ENCODE results near the gene ETV7. TPM values are rescaled to one million over a fixed set of nuclear protein-coding genes. Genes with fewer than 3 reads are reported as not detected.

The ETV7 gene
- total RNA-seq, 1 donor from 2014 or later: not detected

- FAIRE-seq: no peak
- no peak for DNase-seq (ENCODE audit: low spot score in 2 of 2)
Measured at GRCh38 chr6:36328600-36328999, 58.9 kb downstream of the ETV7 start.

- no peak for FAIRE-seq
- no peak for DNase-seq (ENCODE audit: low spot score in 2 of 2)
Measured at GRCh38 chr6:36327919-36328236, 59.6 kb downstream of the ETV7 start.

GRCh38 chr6:36327226-36327918 lies 60.1 kb downstream of the ETV7 start:
- FAIRE-seq (no peak), DNase-seq (ENCODE audit: low spot score in 2 of 2) (no peak)

GRCh38 chr6:36326356-36326995 lies 61.0 kb downstream of the ETV7 start:
- DNase-seq (ENCODE audit: low spot score in 2 of 2): peak; percentile 27 to 42
- no peak for FAIRE-seq

- FAIRE-seq: no peak
- no peak for DNase-seq (ENCODE audit: low spot score in 2 of 2)
Measured at GRCh38 chr6:36324715-36325114, 62.8 kb downstream of the ETV7 start.

- DNase-seq (ENCODE audit: low spot score in 2 of 2) (no peak), FAIRE-seq (no peak)
Measured at GRCh38 chr6:36324191-36324590, 63.3 kb downstream of the ETV7 start.

- FAIRE-seq (no peak), DNase-seq (ENCODE audit: low spot score in 2 of 2) (peak in 1 of 2 donors; percentile 43)
Measured at GRCh38 chr6:36323062-36323461, 64.4 kb downstream of the ETV7 start.

- FAIRE-seq: no peak
- DNase-seq (ENCODE audit: low spot score in 2 of 2): no peak
Measured at GRCh38 chr6:36322591-36322990, 64.9 kb downstream of the ETV7 start.

- no peak for FAIRE-seq
Measured at GRCh38 chr6:36320475-36320874, 67.0 kb downstream of the ETV7 start.

GRCh38 chr6:36319821-36320220 lies 67.6 kb downstream of the ETV7 start:
- FAIRE-seq (no peak), DNase-seq (ENCODE audit: low spot score in 2 of 2) (no peak)

More at GRCh38 chr6:36320475-36320874, 67.0 kb downstream of the ETV7 start:
- no peak for DNase-seq (ENCODE audit: low spot score in 2 of 2)

GRCh38 chr6:36319436-36319762 lies 68.1 kb downstream of the ETV7 start:
- DNase-seq (ENCODE audit: low spot score in 2 of 2) (no peak), FAIRE-seq (no peak)

GRCh38 chr6:36318690-36319435 lies 68.6 kb downstream of the ETV7 start:
- FAIRE-seq: no peak
- DNase-seq (ENCODE audit: low spot score in 2 of 2): no peak

GRCh38 chr6:36317623-36318022 lies 69.8 kb downstream of the ETV7 start:
- no peak for DNase-seq (ENCODE audit: low spot score in 2 of 2)
- no peak for FAIRE-seq

Other genes starting within 250 kb of the ETV7 start
- gene BRPF3, start 190.9 kb downstream of the ETV7 start, total RNA-seq: 17.9 TPM
- gene PNPLA1, start 117.6 kb downstream of the ETV7 start, total RNA-seq: not detected
- gene BNIP5, start 50.8 kb downstream of the ETV7 start, total RNA-seq: under 0.01 TPM
- not detected for gene PXT1, start 55.2 kb upstream of the ETV7 start, total RNA-seq
- gene KCTD20, start 55.3 kb upstream of the ETV7 start, total RNA-seq: 68.1 TPM
- 9.8 TPM for gene STK38, start 159.8 kb upstream of the ETV7 start, total RNA-seq
- 217 TPM for gene SRSF3, start 206.7 kb upstream of the ETV7 start, total RNA-seq

Measured in frontal cortex (tissue), 4 donors.